GM18499 (cell line): Measurements from ENCODE around the gene PLSCR1.
"Not testable (repeated sequence)": the region's sequence is repeated elsewhere in the genome, so short reads cannot be mapped to it uniquely, and the experiment has no call there.

Experiments
- ATAC-seq: cut with Tn5 transposase; IDR thresholded peaks from one replicate; pipeline ENCODE4 v1.9.1; 2021; ENCODE audit warnings: moderate number of reproducible peaks; ENCODE audit not compliant: insufficient read depth, unreplicated experiment

The PLSCR1 gene

GRCh38 chr3:146485297-146485696 lies 59.1 kb downstream of the PLSCR1 start:
- ATAC-seq = no peak

GRCh38 chr3:146476094-146476740 lies 68.2 kb downstream of the PLSCR1 start:
- no peak for ATAC-seq

GRCh38 chr3:146474976-146475375 lies 69.4 kb downstream of the PLSCR1 start:
- not testable (repeated sequence) for ATAC-seq

GRCh38 chr3:146473726-146474125 lies 70.7 kb downstream of the PLSCR1 start:
- no peak for ATAC-seq

GRCh38 chr3:146472611-146473010 lies 71.8 kb downstream of the PLSCR1 start:
- no peak for ATAC-seq

- ATAC-seq = no peak
Observed at GRCh38 chr3:146471012-146471411, 73.4 kb downstream of the PLSCR1 start.

GRCh38 chr3:146470425-146470990 lies 73.9 kb downstream of the PLSCR1 start:
- ATAC-seq = no peak

- peak; percentile 96 for ATAC-seq
Observed at GRCh38 chr3:146469150-146470017, 75.0 kb downstream of the PLSCR1 start, which contains the start of gene PLSCR2. Gene PLSCR2 (minus strand): TSS chr3:146469561. CDS start chr3:146459904, 9,657 bp downstream.

- ATAC-seq = no peak
Observed at GRCh38 chr3:146468671-146469149, 75.7 kb downstream of the PLSCR1 start.

- ATAC-seq = no peak
Observed at GRCh38 chr3:146468234-146468633, 76.2 kb downstream of the PLSCR1 start.

- ATAC-seq = no peak
Observed at GRCh38 chr3:146466604-146467003, 77.8 kb downstream of the PLSCR1 start.

- ATAC-seq = no peak
Observed at GRCh38 chr3:146465693-146466465, 78.5 kb downstream of the PLSCR1 start.
